ENCODE data around the gene GRIN2D. TPM values are rescaled to one million over a fixed set of nuclear protein-coding genes. Genes with fewer than 3 reads are reported as not detected.

Gene GRIN2D
- total and polyA plus RNA-seq, 12 donors: 0.04 to 1.0 (median 0.21) TPM

DNA sequence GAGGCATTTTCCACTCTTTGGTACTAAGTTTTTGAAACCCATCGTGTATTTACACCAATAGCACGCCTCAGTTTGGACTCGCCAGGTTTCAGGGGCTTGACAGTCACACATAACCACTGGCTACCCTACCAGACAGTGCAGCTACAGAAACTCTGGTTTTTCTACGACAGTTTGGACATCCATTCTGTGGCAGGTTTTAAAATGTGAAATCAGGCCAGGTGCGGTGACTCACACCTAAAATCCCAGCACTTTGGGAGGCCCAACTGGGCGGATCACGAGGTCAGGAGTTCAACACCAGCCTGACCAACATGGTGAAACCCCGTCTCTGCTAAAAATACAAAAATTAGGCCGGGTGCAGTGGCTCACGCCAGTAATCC, 15.3 kb upstream of the GRIN2D start:
- H3K27me3 ChIP-seq: no peaks in the 10 kb centered on the region
- no peaks in the 10 kb centered on the region for H3K4me1 ChIP-seq
- H3K9me3 ChIP-seq: no peaks in the 10 kb centered on the region
- DNase-seq (no peak), ATAC-seq (no peak)
- TF ChIP-seq CTCF (IDR thresholded peaks at IDR 0.05): no peak
- WGBS, 2 donors: 94 to 97% methylated on average over 10 of the region's 10 CpGs
- no peak overlapping the region for H3K4me3 ChIP-seq
- intact Hi-C loops (cut with DNase I): no loop called here
- H3K27ac ChIP-seq: no peak overlapping the region
- peaks cover 0 to 31% (median 14%) of the 10 kb centered on the region in 9 donors for H3K36me3 ChIP-seq

- no peak for ATAC-seq
- WGBS, 2 donors: 86 to 88% methylated on average over 5 of the region's 5 CpGs
- no peaks in the 10 kb centered on the region for H3K9me3 ChIP-seq
These were observed 14.4 kb upstream of the GRIN2D start for GRCh38 chr19:48379058-48379457.

GRCh38 chr19:48381178-48381950, 12.1 kb upstream of the GRIN2D start:
- Histone ChIP-seq H3K27ac (no peak overlapping the region), H3K36me3 (peaks cover 0 to 63% (median 44%) of the 10 kb centered on the region in 9 donors), H3K9me3 (no peaks in the 10 kb centered on the region), H3K4me1 (no peaks in the 10 kb centered on the region), H3K4me3 (no peak overlapping the region), H3K27me3 (no peaks in the 10 kb centered on the region)
- no peak for DNase-seq
- intact Hi-C loops (cut with DNase I): no loop called here
- no peak for ATAC-seq
- no peak for TF ChIP-seq CTCF (IDR thresholded peaks at IDR 0.05)
- WGBS, 2 donors: 86 to 93% methylated on average over 11 of the region's 11 CpGs

More at GRCh38 chr19:48379058-48379457, 14.4 kb upstream of the GRIN2D start:
- Histone ChIP-seq H3K27me3 (no peaks in the 10 kb centered on the region), H3K36me3 (peaks cover 0 to 40% (median 21%) of the 10 kb centered on the region in 9 donors), H3K27ac (no peak overlapping the region), H3K4me3 (no peak overlapping the region), H3K4me1 (no peaks in the 10 kb centered on the region)
- intact Hi-C loops (cut with DNase I): no loop called here
- no peak for DNase-seq
- no peak for TF ChIP-seq CTCF (IDR thresholded peaks at IDR 0.05)

- no peak for TF ChIP-seq CTCF (IDR thresholded peaks at IDR 0.05)
- intact Hi-C loops (cut with DNase I): no loop called here
- 93 to 94% methylated on average over 8 of the region's 8 CpGs for WGBS, 2 donors
- ATAC-seq (no peak), DNase-seq (no peak)
- H3K4me3 ChIP-seq: no peak overlapping the region
- peaks cover 0 to 72% (median 51%) of the 10 kb centered on the region in 9 donors for H3K36me3 ChIP-seq
- H3K9me3 ChIP-seq: no peaks in the 10 kb centered on the region
- no peak overlapping the region for H3K27ac ChIP-seq
- H3K4me1 ChIP-seq: no peaks in the 10 kb centered on the region
- no peaks in the 10 kb centered on the region for H3K27me3 ChIP-seq
These were observed 11.2 kb upstream of the GRIN2D start for GRCh38 chr19:48382286-48382685.
